Measurements from ENCODE around the gene PHYKPL. TPM values are rescaled to one million over a fixed set of nuclear protein-coding genes. Genes with fewer than 3 reads are reported as not detected.

The PHYKPL gene
- total RNA-seq, 1 donor from 2014 or later: 89.7 TPM

DNA sequence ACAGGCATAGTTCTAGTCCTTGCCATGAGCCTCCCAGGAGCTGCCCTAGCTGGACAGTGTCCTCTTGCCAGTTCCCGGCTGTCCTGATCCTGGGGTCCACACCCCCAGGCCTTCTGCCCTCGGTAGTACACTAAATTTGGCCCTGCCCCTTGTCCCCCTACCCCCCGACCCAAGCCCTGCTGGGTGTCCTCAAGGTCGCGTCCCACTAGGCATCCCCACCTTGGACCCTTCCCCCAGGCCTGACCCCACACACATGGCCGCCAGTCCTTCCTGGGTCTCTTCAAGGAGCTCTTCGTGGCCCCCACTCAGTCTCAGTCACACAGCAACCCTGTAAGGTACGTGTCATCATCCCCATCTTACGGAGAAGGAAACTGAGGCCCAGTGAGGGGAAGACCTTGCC lies 40.0 kb upstream of the PHYKPL start:
- Mint-ChIP-seq H3K27me3 (ENCODE audit: unreplicated experiment) (peaks cover 4% of the 10 kb centered on the region), H3K4me1 (ENCODE audit: low read depth, unreplicated experiment) (peaks cover 6% of the 10 kb centered on the region), H3K36me3 (ENCODE audit: unreplicated experiment) (peaks cover 13% of the 10 kb centered on the region), H3K27ac (ENCODE audit: unreplicated experiment) (no peak overlapping the region), H3K9me3 (ENCODE audit: unreplicated experiment) (no peaks in the 10 kb centered on the region), H3K4me3 (ENCODE audit: unreplicated experiment) (no peak overlapping the region)
- DNase-seq: no peak
- TF ChIP-seq, protein P1, sequence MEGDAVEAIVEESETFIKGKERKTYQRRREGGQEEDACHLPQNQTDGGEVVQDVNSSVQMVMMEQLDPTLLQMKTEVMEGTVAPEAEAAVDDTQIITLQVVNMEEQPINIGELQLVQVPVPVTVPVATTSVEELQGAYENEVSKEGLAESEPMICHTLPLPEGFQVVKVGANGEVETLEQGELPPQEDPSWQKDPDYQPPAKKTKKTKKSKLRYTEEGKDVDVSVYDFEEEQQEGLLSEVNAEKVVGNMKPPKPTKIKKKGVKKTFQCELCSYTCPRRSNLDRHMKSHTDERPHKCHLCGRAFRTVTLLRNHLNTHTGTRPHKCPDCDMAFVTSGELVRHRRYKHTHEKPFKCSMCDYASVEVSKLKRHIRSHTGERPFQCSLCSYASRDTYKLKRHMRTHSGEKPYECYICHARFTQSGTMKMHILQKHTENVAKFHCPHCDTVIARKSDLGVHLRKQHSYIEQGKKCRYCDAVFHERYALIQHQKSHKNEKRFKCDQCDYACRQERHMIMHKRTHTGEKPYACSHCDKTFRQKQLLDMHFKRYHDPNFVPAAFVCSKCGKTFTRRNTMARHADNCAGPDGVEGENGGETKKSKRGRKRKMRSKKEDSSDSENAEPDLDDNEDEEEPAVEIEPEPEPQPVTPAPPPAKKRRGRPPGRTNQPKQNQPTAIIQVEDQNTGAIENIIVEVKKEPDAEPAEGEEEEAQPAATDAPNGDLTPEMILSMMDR (IDR thresholded peaks at IDR 0.05; ENCODE audit: partially characterized antibody, unreplicated experiment): no peak

DNA sequence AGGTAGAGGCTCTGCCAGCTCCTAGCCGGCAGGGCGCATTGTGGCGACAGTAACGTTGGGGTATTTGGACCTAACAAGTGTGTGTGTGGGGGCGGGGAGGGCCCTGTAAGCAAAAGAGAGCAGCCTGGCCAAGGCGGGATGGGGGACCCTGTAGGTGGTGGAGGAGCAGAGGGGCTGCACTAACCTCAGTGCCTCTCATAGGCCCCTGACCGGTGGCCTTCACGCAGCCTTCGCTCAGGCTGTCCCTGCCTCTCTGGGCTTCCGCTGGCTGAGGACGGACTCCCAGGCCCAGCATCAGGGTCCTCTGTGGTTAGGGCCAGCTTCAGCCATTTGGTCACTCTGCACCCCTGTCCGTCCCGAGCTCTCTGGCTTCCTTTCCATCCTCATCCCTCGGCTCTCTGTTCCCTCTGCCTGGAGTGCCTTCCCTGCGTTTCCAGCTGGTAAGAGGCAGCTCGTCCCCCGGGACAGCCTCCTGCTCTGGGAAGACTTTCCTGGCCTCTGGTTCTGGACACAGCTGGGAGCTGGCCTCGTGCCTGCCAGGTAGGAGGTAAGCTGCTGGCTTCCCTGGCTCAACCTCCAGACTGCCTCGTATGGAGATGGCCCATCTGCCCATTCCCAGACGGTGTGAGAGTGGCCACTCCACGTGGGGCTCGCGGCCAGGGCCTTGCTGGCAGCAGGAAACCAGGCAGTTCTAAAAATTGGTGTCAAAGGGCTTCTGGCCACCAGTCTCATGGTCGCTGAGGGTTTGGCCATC lies 39.3 kb upstream of the PHYKPL start:
- H3K27me3 Mint-ChIP-seq (ENCODE audit: unreplicated experiment): peaks cover 4% of the 10 kb centered on the region
- peaks cover 13% of the 10 kb centered on the region for H3K36me3 Mint-ChIP-seq (ENCODE audit: unreplicated experiment)
- H3K4me1 Mint-ChIP-seq (ENCODE audit: low read depth, unreplicated experiment): peaks cover 6% of the 10 kb centered on the region
- no peak overlapping the region for H3K27ac Mint-ChIP-seq (ENCODE audit: unreplicated experiment)
- no peak overlapping the region for H3K4me3 Mint-ChIP-seq (ENCODE audit: unreplicated experiment)
- DNase-seq: peak; percentile 57
- no peaks in the 10 kb centered on the region for H3K9me3 Mint-ChIP-seq (ENCODE audit: unreplicated experiment)
- TF ChIP-seq, protein P1 (IDR thresholded peaks at IDR 0.05; ENCODE audit: partially characterized antibody, unreplicated experiment): no peak

DNA sequence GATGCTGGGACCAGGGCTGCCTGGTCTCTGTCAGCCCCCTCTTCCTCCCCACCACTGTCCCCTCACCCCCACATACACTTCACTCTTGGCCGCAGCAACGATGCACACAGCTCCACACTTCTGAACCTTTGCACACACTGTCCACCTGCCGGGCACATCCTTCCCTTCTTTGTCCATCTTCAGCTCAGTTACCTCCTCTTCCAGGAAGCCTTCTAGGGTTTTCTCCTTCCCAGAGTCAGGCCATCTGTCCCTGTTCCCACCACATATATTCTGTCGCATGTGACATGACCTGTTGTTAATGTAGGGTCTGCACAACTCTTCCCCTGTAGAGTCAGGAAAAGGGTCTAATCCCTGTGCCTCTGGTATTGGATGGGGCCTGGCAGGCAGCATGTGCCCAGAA lies 38.6 kb upstream of the PHYKPL start:
- no peak for DNase-seq

DNA sequence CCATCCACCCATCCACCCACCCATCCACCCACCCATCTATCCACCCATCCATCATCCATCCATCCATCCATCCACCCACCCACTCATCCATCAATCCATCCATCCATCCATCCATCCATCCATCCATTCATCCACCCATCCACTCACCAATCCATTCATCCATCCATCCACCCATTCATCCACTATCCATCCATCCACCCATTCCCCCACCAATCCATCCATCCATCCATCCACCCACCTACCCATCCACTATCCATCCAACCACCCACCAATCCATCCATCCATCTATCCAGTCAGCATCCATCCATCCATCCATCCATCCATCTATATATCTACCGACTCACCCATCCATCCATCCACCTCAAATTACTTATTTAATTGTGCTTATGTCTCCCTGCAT lies 36.9 kb upstream of the PHYKPL start:
- Mint-ChIP-seq H3K9me3 (ENCODE audit: unreplicated experiment) (no peaks in the 10 kb centered on the region), H3K36me3 (ENCODE audit: unreplicated experiment) (peaks cover 5% of the 10 kb centered on the region), H3K4me3 (ENCODE audit: unreplicated experiment) (no peak overlapping the region), H3K27ac (ENCODE audit: unreplicated experiment) (no peak overlapping the region), H3K27me3 (ENCODE audit: unreplicated experiment) (peaks cover 4% of the 10 kb centered on the region), H3K4me1 (ENCODE audit: low read depth, unreplicated experiment) (peaks cover 6% of the 10 kb centered on the region)
- TF ChIP-seq, protein P1 (IDR thresholded peaks at IDR 0.05; ENCODE audit: partially characterized antibody, unreplicated experiment): no peak
- DNase-seq: no peak

More for the DNA sequence above, 38.6 kb upstream of the PHYKPL start:
- H3K27me3 Mint-ChIP-seq (ENCODE audit: unreplicated experiment): peaks cover 4% of the 10 kb centered on the region
- no peak overlapping the region for H3K4me3 Mint-ChIP-seq (ENCODE audit: unreplicated experiment)
- H3K9me3 Mint-ChIP-seq (ENCODE audit: unreplicated experiment): no peaks in the 10 kb centered on the region
- TF ChIP-seq, protein P1 (IDR thresholded peaks at IDR 0.05; ENCODE audit: partially characterized antibody, unreplicated experiment): no peak
- H3K36me3 Mint-ChIP-seq (ENCODE audit: unreplicated experiment): peaks cover 13% of the 10 kb centered on the region
- H3K27ac Mint-ChIP-seq (ENCODE audit: unreplicated experiment): peak overlapping the region; percentile 30
- H3K4me1 Mint-ChIP-seq (ENCODE audit: low read depth, unreplicated experiment): peaks cover 6% of the 10 kb centered on the region

DNA sequence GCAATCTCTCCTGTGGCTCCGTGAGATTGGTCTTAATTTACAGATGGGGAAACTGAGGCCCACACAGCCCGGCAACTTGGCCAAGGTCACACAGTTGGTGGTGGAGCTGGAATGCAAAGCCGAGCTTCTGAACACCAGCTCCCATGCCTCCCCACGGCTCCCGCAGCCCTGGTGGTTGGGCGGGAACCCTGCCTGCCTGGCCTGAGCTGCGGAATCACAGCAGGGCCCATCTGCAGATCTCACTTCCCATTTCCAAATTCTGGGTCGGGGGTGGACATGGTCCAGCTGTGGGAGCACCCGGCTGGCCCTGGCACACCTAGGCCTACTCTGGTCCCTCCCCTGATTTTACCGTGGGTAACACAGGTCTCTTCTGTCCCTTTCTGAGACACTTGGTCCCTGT lies 35.3 kb upstream of the PHYKPL start:
- peaks cover 4% of the 10 kb centered on the region for H3K27me3 Mint-ChIP-seq (ENCODE audit: unreplicated experiment)
- peaks cover 5% of the 10 kb centered on the region for H3K36me3 Mint-ChIP-seq (ENCODE audit: unreplicated experiment)
- peaks cover 6% of the 10 kb centered on the region for H3K4me1 Mint-ChIP-seq (ENCODE audit: low read depth, unreplicated experiment)
- TF ChIP-seq, protein P1 (IDR thresholded peaks at IDR 0.05; ENCODE audit: partially characterized antibody, unreplicated experiment): no peak
- H3K9me3 Mint-ChIP-seq (ENCODE audit: unreplicated experiment): no peaks in the 10 kb centered on the region
- H3K4me3 Mint-ChIP-seq (ENCODE audit: unreplicated experiment): no peak overlapping the region
- no peak for DNase-seq
- no peak overlapping the region for H3K27ac Mint-ChIP-seq (ENCODE audit: unreplicated experiment)
